VCaP (cell line): ENCODE data around the gene HEATR9.
"Not testable (repeated sequence)": the region's sequence is repeated elsewhere in the genome, so short reads cannot be mapped to it uniquely, and the experiment has no call there.

Experiments used
- H3K27ac ChIP-seq: fragments of 450-650 bp; 2 replicates; pipeline ENCODE4 v1.5.1; 2017
- TF ChIP-seq, protein P1 (sequence below): fragments of 450-650 bp; conservative IDR thresholded peaks from 2 replicates; pipeline ENCODE4 v1.5.1; 2017; ENCODE audit warnings: mild to moderate bottlenecking, moderate library complexity

The HEATR9 gene

DNA sequence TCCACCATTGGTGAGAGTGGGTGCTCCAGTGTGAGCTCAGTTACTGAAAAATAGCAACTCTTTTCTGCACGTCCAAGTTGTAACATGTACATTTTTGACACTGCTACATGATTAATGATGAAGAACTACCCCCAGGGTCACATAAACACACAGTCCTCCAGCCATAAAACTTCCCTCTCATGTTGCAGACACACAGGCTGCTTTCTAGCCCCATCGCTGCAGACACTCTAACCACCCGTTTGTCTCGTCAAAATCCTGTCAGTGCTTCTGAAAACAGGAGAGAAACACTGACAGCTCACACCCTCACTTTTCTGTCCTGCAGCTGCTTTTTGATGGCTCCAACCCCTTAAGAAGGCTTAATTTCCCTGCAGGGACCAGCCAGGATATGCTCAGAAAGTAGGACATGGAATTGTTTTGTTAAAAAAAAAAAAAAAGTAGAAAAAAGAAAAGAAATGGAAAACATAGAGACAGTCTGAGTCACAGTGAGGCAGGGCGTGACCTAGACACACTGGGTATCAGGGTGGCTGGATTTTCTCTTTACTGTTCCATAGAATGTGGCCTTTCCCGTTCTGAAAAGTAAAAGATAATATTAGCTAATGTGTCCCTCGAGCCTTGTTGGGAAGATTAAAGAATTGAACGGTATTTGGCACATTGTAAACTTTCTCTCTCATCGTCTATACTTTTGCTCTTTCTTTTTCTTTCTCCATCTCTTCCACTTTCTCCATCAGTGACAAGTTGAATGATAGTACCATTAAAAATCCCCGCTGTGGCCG lies 32.2 kb upstream of the HEATR9 start:
- TF ChIP-seq, protein P1, sequence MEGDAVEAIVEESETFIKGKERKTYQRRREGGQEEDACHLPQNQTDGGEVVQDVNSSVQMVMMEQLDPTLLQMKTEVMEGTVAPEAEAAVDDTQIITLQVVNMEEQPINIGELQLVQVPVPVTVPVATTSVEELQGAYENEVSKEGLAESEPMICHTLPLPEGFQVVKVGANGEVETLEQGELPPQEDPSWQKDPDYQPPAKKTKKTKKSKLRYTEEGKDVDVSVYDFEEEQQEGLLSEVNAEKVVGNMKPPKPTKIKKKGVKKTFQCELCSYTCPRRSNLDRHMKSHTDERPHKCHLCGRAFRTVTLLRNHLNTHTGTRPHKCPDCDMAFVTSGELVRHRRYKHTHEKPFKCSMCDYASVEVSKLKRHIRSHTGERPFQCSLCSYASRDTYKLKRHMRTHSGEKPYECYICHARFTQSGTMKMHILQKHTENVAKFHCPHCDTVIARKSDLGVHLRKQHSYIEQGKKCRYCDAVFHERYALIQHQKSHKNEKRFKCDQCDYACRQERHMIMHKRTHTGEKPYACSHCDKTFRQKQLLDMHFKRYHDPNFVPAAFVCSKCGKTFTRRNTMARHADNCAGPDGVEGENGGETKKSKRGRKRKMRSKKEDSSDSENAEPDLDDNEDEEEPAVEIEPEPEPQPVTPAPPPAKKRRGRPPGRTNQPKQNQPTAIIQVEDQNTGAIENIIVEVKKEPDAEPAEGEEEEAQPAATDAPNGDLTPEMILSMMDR, result no peak

DNA sequence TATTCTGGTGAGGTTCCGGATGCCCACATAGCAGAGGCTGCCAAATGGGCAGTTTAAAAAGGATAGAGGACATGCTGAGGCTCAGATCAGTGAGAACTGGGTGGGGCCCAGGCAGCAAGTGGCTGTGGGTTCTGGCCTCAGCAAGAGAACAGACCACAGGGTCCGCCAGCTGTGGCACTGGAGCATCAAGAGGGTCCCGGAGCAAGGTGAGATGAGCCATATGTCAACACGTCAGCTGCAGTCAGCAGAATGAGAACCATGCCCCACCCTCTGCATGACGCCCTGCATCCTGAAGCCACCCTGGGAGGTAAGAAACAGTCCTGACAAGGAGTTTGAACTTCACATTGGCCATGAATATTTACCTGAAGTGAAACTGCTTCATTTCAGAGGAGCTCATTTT lies 31.6 kb upstream of the HEATR9 start:
- H3K27ac ChIP-seq, result no peak overlapping the region
- TF ChIP-seq, protein P1, result no peak

More for the DNA sequence above, 32.2 kb upstream of the HEATR9 start:
- no peak overlapping the region for H3K27ac ChIP-seq

DNA sequence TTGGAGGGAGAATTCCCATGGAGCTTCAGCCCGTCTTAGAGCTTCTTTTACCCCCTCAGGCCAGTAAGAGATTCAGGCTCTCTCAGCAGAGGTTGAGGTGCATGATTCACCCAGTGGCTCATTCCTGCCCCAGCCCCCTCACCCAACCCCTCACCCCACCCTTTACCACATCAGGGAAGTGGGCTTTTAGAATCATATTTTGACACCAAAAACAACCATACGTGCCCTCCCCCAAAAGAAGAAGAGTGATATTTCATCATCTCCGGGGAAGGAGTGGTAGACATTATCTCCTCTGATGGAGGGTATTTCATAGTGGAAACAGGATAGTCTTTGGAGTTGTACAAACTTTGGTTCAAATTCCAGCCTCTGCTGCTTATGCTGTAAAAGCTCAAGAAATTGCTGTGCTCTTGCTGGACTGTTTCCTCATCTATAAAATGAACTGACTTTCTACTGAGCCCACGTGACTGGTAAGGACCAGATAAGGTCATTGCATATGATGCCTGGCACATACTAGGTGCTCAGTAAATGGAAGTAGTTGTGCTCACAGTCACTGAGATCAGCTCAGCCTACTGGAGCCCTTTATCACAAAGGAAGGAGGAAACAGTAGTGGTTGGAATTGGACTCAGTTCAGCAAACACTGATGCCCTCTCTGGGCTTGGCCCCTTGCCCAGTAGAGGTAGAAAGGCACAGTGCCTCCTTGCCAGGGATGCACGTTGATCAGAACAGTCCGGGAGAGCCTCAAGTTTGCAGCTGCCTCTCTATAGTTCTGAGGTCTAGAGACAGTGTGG lies 29.8 kb upstream of the HEATR9 start:
- TF ChIP-seq, protein P1, result no peak
- H3K27ac ChIP-seq, result no peak overlapping the region; the same call in 1 of the 2 replicates

DNA sequence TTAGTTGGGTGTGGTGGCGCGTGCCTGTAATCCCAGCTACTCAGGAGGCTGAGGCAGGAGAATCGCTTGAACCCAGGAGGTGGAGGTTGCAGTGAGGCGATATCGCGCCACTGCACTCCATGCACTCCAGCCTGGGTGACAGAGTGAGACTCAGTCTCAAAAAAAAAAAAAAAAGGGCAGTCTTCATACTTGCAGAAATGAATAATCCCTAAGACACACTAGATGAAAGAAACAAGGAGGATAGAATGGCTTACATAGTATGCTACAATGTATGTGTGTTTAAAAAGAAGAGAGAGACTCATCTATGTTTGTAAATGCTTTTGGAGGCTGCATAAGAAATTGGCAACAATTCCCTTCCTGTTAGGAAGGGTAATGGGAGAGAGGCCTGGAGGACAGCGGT lies 29.1 kb upstream of the HEATR9 start:
- not testable (repeated sequence) for H3K27ac ChIP-seq

DNA sequence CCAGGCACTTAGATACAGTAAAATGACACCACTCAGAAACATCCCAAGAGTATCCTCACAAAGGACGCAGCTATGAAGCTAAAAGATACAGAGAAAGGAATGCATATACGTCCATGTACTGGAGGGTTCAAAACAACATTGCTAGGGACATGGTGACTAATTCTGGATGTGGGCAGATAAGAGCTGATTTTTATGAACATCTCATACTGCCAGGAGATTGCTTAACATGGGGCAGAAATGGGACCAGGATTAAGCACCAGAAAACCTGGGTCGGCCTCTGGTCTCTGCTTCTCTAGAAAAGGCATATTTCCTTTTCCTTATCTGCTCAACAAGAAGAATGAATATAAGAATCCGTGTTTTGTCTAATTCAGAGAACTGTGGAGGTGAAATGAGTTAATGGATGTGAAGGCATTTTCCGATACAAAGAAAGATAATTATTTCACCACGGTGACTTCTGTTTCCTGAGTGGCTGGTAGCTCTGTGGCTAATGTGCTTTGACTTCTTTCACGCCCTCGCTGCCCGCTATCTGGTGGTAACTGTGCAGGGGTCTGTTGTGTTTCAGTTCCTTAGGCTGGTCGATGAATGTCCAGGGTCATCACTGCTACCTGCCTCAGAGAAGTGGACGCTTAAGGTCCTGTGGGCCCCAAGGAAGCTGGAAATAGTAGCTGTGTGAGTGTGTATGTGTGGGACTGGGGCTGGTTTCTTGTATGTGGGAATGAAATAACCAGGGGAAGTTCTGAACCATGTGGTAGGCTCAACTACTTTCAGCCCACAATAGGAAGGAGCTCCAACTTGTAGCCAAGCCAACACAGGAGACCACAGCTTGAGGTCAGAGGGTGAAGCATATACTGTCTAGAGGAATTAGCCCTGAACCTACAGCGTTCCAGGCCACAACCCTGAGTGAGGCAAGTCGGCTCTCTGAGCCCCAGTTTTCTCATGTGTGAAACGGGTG lies 27.2 kb upstream of the HEATR9 start:
- no peak overlapping the region for H3K27ac ChIP-seq
- TF ChIP-seq, protein P1, result no peak

DNA sequence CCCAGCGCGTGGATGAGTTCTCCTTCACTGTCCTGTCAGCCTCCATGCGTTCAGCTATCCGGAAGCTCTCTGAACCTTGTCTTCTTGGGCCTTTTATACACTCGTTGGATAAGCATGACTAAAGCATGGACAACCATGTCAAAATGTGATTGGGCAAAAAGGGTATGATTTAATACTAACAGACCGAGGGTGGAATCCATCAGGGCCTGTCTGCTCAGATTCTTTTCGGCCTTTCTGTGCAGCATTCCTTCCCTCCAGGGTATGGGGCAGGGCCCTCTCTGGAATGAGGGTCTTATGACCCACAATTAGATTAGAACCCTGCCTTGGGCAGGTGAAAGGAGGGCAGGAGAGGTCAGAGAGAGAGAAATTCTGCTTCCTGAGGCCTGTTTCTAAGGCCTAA lies 25.5 kb upstream of the HEATR9 start:
- H3K27ac ChIP-seq, result no peak overlapping the region
- TF ChIP-seq, protein P1, result no peak

DNA sequence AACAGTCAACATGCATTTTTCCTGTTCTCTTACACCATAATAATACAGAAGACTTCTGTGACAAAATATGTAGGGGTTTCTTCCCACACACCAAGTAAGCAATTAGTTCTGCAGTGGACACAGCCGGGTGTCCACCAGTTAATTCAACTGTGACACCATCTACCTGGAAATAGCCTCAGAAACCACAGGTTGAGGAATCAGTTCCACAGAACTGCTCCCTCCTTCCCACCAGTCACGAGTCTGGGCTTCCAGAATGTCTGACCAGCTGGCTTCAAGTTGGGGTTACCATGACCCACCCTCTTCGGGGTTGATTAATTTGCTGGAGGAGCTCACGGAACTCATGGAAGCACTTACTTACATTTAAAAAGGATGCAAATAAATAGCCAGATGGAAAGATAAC lies 25.1 kb upstream of the HEATR9 start:
- TF ChIP-seq, protein P1, result no peak
- H3K27ac ChIP-seq, result no peak overlapping the region
